Neural progenitor cell (in vitro differentiated cells): ENCODE data around the gene THRB. TPM values are rescaled to one million over a fixed set of nuclear protein-coding genes. Genes with fewer than 3 reads are reported as not detected.

Experiments
- DNase-seq: peaks from one replicate; pipeline ENCODE4 v3.0.0-alpha.2; 2016; ENCODE audit warnings: low spot score
- H2AFZ ChIP-seq: fragments of 200-600 bp; sonication (generic); replicated peaks from 2 replicates; pipeline ENCODE4 v1.6.1; 2016; ENCODE audit warnings: antibody characterized with exemption
- H3F3A ChIP-seq: fragments of 200-600 bp; sonication (generic); 2 replicates; pipeline ENCODE4 v1.6.1; 2016; ENCODE audit warnings: antibody characterized with exemption, low read depth
- H3K27ac ChIP-seq: fragments of 200-600 bp; sonication (generic); 2 replicates; pipeline ENCODE4 v1.5.1; 2016; ENCODE audit warnings: mild to moderate bottlenecking
- H3K27me3 ChIP-seq: fragments of 200-600 bp; sonication (generic); 2 replicates; pipeline ENCODE4 v1.6.1; 2016; ENCODE audit warnings: mild to moderate bottlenecking, moderate library complexity
- H3K36me3 ChIP-seq: fragments of 200-600 bp; sonication (generic); 2 replicates; pipeline ENCODE4 v1.5.1; 2016
- H3K4me1 ChIP-seq: fragments of 200-600 bp; sonication (generic); 2 replicates; pipeline ENCODE4 v1.6.1; 2016; ENCODE audit warnings: mixed run types
- H3K4me2 ChIP-seq: fragments of 200-600 bp; sonication (generic); 2 replicates; pipeline ENCODE4 v1.6.1; 2016
- H3K4me3 ChIP-seq: fragments of 200-600 bp; sonication (generic); 2 replicates; pipeline ENCODE4 v1.5.1; 2016
- H3K79me2 ChIP-seq: fragments of 200-600 bp; sonication (generic); 2 replicates; pipeline ENCODE4 v1.6.1; 2016; ENCODE audit warnings: low read depth
- H3K9ac ChIP-seq: fragments of 200-600 bp; sonication (generic); 2 replicates; pipeline ENCODE4 v1.6.1; 2016
- H3K9me3 ChIP-seq: fragments of 200-600 bp; sonication (generic); 2 replicates; pipeline ENCODE4 v1.5.1; 2016; ENCODE audit warnings: low read depth
- H4K20me1 ChIP-seq: fragments of 200-600 bp; sonication (generic); 2 replicates; pipeline ENCODE4 v1.6.1; 2016; ENCODE audit warnings: low read depth
- H3K27ac Mint-ChIP-seq: 3 replicates; pipeline ENCODE4 v1.8.0; 2021; ENCODE audit warnings: mixed read lengths
- H3K27me3 Mint-ChIP-seq: 2 replicates; pipeline ENCODE4 v1.8.0; 2022; ENCODE audit warnings: low read depth, mild to moderate bottlenecking, inconsistent platforms, moderate library complexity, mixed read lengths; ENCODE audit not compliant: insufficient read depth
- H3K36me3 Mint-ChIP-seq: 3 replicates; pipeline ENCODE4 v1.8.0; 2021; ENCODE audit warnings: mixed read lengths
- H3K4me1 Mint-ChIP-seq: 3 replicates; pipeline ENCODE4 v1.8.0; 2021; ENCODE audit warnings: mixed read lengths
- H3K4me3 Mint-ChIP-seq: 3 replicates; pipeline ENCODE4 v1.8.0; 2021; ENCODE audit warnings: mild to moderate bottlenecking, moderate library complexity, mixed read lengths
- H3K9me3 Mint-ChIP-seq: 3 replicates; pipeline ENCODE4 v1.8.0; 2020; ENCODE audit warnings: mixed read lengths
- EZH2 ChIP-seq: fragments of 200-600 bp; sonication (generic); IDR thresholded peaks from 2 replicates; pipeline ENCODE4 v1.6.1; 2017; ENCODE audit warnings: antibody characterized with exemption, mild to moderate bottlenecking, moderate library complexity
- EZH2phosphoT487 ChIP-seq: fragments of 200-600 bp; sonication (generic); IDR thresholded peaks from 2 replicates; pipeline ENCODE4 v1.6.1; 2017; ENCODE audit warnings: antibody characterized with exemption
- total RNA-seq: library from RNA; depleted of rRNA; stranded (reverse); fragments of >200 nt; gene quantifications from 2 replicates; pipeline ENCODE4 v1.2.3, GENCODE V29; 2015; ENCODE audit warnings: low replicate concordance
- TF ChIP-seq, protein P1 (sequence below): fragments of 200-600 bp; sonication (generic); IDR thresholded peaks from 2 replicates; pipeline ENCODE4 v1.5.1; 2017; ENCODE audit warnings: antibody characterized with exemption, mild to moderate bottlenecking

THRB gene
- total RNA-seq, 1 donor from 2014 or later = 1.2 TPM

DNA sequence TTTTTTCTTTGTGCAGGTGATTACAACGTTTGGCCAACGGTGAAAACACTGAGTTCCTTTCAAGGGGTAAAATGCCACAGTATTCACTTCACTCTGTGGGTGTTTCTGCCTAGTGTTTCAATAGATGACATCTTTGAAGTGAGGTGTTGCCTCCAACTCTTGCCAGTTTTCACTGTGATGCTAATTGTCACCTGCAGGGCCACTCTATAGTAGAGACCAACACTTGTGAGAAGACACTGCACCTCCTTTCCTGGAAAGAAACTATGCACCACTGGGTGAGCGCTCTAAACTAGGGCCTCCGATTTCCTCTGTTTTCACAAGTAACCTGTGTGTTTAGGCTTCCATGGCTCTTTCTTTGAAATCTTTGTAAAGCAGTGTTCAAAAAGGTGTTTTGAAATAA, 98.3 kb downstream of the THRB start:
- Histone ChIP-seq H3K4me2 (peak overlapping the region; percentile 36), H3K27ac (no peak overlapping the region), H3K36me3 (no peaks in the 10 kb centered on the region), H3K27me3 (no peaks in the 10 kb centered on the region), H3K4me1 (peaks cover 14% of the 10 kb centered on the region), H3F3A (peaks cover 9% of the 10 kb centered on the region), H4K20me1 (no peaks in the 10 kb centered on the region), H3K9ac (no peak overlapping the region), H3K4me3 (no peak overlapping the region), H2AFZ (peak overlapping the region; percentile 70), H3K79me2 (no peaks in the 10 kb centered on the region), H3K9me3 (no peaks in the 10 kb centered on the region)
- Mint-ChIP-seq H3K36me3 (no peaks in the 10 kb centered on the region), H3K9me3 (peaks cover 5% of the 10 kb centered on the region), H3K4me1 (peaks cover 4% of the 10 kb centered on the region), H3K4me3 (no peak overlapping the region), H3K27me3 (no peaks in the 10 kb centered on the region), H3K27ac (no peak overlapping the region)
- TF ChIP-seq EZH2phosphoT487 (no peak), EZH2 (no peak)
- TF ChIP-seq, protein P1, sequence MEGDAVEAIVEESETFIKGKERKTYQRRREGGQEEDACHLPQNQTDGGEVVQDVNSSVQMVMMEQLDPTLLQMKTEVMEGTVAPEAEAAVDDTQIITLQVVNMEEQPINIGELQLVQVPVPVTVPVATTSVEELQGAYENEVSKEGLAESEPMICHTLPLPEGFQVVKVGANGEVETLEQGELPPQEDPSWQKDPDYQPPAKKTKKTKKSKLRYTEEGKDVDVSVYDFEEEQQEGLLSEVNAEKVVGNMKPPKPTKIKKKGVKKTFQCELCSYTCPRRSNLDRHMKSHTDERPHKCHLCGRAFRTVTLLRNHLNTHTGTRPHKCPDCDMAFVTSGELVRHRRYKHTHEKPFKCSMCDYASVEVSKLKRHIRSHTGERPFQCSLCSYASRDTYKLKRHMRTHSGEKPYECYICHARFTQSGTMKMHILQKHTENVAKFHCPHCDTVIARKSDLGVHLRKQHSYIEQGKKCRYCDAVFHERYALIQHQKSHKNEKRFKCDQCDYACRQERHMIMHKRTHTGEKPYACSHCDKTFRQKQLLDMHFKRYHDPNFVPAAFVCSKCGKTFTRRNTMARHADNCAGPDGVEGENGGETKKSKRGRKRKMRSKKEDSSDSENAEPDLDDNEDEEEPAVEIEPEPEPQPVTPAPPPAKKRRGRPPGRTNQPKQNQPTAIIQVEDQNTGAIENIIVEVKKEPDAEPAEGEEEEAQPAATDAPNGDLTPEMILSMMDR = peak; percentile 10
- peak; percentile 23 for DNase-seq

DNA sequence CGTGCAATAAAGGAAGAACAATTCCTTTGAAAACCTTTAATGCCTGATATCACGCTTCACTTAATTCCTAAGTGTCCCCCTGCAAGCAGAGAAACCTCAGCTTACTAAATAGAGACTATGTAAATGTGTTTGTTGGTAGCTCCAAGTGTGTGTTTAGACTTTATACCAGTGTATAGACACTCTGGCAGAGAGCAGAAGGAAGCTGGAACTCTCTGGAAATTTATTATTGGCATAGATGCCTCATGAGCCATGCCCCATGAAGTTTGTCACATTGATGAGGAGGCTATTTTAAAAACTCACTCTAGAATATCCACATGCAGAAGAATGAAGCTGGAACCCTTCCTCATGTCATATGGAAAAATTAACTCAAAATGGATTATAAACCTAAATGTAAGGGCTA, 99.9 kb downstream of the THRB start:
- H3K9me3 ChIP-seq = no peaks in the 10 kb centered on the region
- H3K9me3 Mint-ChIP-seq = peaks cover 5% of the 10 kb centered on the region
- H3K36me3 Mint-ChIP-seq = no peaks in the 10 kb centered on the region
- peak overlapping the region; percentile 13 for H2AFZ ChIP-seq
- H4K20me1 ChIP-seq = no peaks in the 10 kb centered on the region
- no peak overlapping the region for H3K4me3 Mint-ChIP-seq
- H3K36me3 ChIP-seq = no peaks in the 10 kb centered on the region
- peaks cover 9% of the 10 kb centered on the region for H3F3A ChIP-seq
- H3K27ac ChIP-seq = no peak overlapping the region
- H3K9ac ChIP-seq = no peak overlapping the region
- H3K27me3 Mint-ChIP-seq = no peaks in the 10 kb centered on the region
- H3K27ac Mint-ChIP-seq = no peak overlapping the region
- peaks cover 15% of the 10 kb centered on the region for H3K4me1 ChIP-seq
- no peak overlapping the region for H3K4me3 ChIP-seq
- no peaks in the 10 kb centered on the region for H3K27me3 ChIP-seq
- no peak overlapping the region for H3K4me2 ChIP-seq
- no peak for TF ChIP-seq EZH2
- TF ChIP-seq, protein P1 = no peak
- no peak for TF ChIP-seq EZH2phosphoT487
- no peaks in the 10 kb centered on the region for H3K79me2 ChIP-seq
- DNase-seq = no peak
- H3K4me1 Mint-ChIP-seq = peaks cover 4% of the 10 kb centered on the region

DNA sequence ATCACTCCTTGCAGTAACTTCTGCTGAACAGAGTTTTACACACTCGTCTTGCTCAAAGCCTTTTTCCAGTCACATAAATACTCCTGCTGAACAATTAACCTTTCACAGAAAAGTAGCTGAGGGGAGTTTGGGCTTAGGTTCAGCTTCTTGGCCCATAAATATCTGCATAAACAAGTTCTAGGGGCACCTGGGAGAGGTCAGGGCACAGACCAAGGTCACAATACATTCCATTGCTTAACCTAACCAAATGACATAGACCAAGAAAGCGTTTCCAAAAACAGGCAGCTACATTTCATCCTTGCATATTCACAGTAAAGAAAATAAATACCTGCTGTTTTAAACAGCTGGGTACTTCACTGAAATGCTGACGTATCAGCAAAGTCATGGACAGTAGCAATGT, 101.3 kb downstream of the THRB start:
- Histone ChIP-seq H3K79me2 (no peaks in the 10 kb centered on the region), H3K4me3 (no peak overlapping the region), H3K9me3 (no peaks in the 10 kb centered on the region), H3K9ac (no peak overlapping the region), H3K4me2 (no peak overlapping the region), H2AFZ (no peak overlapping the region), H3K4me1 (peaks cover 23% of the 10 kb centered on the region), H4K20me1 (no peaks in the 10 kb centered on the region), H3K27me3 (no peaks in the 10 kb centered on the region), H3K36me3 (no peaks in the 10 kb centered on the region), H3K27ac (no peak overlapping the region), H3F3A (peaks cover 9% of the 10 kb centered on the region)
- TF ChIP-seq EZH2phosphoT487 (no peak), EZH2 (no peak)
- TF ChIP-seq, protein P1 = no peak
- no peaks in the 10 kb centered on the region for H3K36me3 Mint-ChIP-seq
- H3K4me3 Mint-ChIP-seq = no peak overlapping the region
- H3K27ac Mint-ChIP-seq = no peak overlapping the region
- peaks cover 5% of the 10 kb centered on the region for H3K9me3 Mint-ChIP-seq
- DNase-seq = no peak
- no peaks in the 10 kb centered on the region for H3K27me3 Mint-ChIP-seq
- H3K4me1 Mint-ChIP-seq = peaks cover 11% of the 10 kb centered on the region
